GM04504 (cell line): ENCODE results near the gene KNDC1.
"Not testable (repeated sequence)": the region's sequence is repeated elsewhere in the genome, so short reads cannot be mapped to it uniquely, and the experiment has no call there.

ENCODE experiments used
- DNase-seq: peaks from one replicate; pipeline ENCODE4 v3.0.0-alpha.2; 2012; ENCODE audit warnings: low read depth

Gene KNDC1, protein sequence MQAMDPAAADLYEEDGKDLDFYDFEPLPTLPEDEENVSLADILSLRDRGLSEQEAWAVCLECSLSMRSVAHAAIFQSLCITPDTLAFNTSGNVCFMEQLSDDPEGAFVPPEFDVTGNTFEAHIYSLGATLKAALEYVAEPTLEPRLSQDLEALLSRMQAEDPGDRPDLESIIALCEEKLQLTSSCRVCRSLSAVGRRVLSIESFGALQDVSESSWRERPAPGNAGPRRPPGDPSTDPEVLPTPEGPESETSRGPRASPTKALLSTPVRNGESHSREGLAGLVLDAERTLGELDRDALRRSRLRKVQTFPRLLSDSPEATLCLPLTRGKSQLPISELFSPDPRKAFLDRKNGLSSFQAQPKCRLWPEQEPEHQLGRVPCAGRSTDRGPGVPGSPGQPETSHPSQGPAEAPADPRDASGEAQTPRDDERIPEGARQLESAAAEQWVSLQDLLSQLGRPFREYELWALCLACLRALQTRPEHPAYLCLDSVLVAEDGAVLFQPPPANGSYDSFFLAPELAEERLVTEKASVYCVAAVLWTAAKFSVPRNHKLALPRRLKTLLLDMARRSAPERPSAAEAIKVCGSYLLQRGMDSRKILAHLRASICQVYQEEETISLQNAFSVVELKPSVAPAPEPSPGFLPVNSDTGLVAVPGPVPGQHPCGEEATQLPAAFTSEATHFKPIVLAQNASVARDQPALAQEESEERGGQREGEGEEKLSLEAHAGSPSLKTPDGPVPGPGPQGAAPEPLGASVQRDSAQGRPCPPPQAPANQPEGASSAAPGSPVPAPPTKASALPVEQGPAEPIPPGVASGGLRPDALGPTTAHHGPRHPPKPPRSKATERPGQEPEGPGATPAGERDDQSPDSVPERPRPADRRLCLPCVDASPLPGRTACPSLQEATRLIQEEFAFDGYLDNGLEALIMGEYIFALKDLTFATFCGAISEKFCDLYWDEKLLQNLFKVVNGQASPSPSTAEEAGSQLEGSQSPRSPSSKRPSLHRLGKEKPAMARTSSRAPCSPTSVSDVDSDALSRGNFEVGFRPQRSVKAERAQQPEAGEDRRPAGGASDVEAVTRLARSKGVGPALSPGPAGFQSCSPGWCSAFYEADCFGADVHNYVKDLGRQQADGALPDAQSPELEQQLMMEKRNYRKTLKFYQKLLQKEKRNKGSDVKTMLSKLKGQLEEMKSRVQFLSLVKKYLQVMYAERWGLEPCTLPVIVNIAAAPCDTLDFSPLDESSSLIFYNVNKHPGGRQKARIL (N-terminal part only)

DNA sequence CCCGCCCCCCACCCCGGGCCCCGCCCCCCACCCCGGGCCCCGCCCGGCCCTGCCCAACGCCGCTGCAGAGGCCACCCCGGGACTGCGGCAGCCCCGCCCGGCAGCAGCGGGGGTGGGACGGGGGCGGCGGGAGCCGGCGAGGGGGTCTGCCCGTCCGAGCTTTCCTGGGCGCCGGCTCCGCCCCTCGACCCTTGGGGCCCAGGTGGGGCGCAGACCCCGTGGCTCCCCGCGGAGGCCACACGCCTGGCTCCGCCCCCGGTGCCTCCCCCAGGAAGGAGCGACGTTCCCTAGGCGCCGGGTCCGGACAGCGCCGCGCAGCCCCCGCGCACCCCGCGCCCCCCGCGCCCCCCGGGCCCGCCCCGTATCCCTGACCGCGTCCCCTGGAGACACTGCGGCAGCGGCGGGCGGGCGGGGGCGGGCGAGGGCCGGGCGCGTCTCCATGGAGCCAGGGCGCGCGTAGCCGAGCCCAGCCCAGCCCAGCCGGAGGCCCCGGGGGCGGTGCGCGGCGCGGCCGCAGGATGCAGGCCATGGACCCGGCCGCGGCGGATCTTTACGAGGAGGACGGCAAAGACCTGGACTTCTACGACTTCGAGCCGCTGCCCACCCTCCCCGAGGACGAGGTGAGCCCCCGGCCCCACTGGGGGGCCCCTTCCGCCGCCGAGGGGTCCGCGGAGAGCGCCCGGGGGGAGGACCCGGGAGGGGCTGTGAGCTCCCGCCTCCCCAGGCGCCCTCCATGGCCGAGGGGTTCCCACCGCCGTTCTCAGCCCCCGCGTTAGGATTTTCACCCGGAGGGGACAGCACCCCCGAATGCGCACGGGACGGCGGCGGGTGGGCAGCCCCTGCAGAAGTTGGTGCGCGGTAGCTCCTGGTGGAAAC is at the start of gene KNDC1:
Gene KNDC1 (plus strand): TSS at position 270 of the 876 bp plus-strand sequence. CDS start 249 bp downstream, at position 519.
- DNase-seq = no peak

DNA sequence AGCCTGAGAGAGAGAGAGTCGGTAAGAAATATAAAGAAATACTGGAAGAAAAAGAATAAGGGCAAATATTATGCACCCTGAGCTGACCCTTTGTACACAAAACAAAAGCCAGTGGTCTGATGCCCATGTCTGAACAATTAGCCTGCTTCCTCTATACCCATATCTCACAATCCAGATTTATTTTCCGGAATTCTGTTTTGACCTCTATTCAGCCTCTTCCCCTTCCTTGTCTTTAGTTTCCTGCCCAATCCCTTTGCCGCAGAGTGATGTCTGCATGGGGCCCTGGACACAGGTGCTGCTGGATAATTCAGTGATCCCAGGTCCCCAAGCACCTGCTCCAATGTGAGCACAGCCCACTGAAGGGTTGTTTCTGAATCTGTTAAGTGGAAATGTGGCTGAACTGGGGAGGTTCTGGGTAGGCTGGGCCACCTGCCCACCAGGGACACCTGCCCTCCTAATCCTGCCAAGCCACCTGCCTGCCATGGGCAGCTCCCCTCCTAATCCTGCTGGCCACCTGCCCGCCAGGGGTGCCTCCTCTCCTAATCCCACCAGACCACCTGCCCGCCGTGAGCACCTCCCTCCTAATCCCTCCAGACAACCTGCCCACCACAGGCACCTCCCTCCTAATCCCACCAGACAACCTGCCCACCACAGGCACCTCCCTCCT is 49.3 kb upstream of the KNDC1 start:
- no peak for DNase-seq

DNA sequence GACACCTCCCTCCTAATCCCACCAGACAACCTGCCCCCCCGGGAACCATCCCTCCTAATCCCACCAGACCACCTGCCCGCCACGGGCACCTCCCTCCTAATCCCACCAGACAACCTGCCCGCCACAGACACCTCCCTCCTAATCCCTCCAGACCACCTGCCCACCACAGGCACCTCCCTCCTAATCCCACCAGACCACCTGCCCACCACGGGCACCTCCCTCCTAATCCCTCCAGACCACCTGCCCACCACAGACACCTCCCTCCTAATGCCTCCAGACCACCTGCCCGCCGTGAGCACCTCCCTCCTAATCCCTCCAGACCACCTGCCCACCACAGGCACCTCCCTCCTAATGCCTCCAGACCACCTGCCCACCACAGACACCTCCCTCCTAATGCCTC is 48.4 kb upstream of the KNDC1 start:
- DNase-seq = not testable (repeated sequence)

DNA sequence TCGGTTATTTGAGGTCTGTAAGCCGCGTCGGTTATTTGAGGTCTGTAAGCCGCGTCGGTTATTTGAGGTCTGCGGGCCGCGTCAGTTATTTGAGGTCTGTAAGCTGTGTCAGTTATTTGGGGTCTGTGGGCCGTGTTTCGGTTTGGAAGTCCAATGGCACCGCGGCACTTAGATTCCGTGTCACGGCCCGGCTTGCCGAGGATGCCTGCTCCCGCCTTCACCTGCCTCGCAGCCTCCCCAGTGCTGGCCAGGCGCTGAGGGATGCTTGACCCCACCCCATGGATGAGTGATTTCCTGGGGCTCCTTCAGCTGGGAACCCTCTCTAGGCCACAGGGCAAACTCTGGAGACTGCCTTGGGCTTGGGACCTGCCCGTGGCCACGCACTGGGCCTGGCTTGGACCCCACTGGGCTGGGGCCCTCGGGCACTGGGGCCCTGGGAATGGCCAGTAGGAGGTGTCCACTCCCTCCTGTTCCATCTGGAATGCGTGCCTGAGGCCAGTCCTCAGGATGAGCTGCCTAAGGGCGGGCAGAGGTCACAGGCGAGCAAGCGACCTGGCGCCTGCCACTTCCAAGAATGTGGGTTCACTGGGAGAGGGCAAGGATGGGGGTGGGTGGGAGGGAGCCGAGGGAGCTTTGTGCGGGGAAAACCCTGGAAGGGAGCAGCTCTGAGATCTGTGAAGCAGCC is 46.7 kb upstream of the KNDC1 start:
- no peak for DNase-seq

DNA sequence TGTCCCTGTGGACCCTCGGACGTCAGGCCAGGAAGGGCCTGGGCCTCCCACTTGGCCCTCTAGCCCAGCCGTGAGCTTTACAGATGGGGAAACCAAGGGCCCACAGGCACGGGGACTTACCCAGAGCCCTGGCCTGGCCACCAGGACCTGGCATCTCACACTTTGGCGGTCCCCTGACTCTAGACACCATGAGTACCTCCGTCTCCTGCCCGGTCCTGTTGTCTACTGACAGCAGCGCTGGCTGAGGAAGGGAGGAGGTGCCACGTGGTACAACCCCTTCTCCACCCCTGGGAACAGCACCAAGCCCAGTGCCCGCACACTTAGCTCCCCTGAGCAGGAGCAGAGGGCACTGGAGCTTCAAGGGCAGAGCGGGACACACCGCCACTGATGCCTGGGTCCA is 46.2 kb upstream of the KNDC1 start:
- DNase-seq = no peak

DNA sequence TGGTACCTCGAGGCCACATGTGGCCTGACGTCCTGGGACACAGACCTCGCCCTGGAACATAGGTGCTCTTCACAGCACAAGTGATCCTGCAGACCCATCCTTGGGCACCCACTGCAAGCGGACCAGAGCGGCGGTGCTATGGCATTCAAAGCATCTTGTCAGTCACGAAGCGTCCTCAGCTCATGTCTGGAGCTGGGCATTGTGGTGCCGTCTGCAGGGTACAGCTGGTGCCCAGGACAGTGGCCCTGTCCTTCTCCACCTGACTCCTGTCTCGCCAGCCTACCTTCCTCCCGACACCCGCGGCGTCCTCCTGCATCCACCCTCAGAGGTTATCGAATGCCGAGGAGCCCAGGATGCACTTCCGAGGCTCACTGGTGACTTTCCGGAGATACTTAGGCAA is 45.8 kb upstream of the KNDC1 start:
- DNase-seq = no peak

DNA sequence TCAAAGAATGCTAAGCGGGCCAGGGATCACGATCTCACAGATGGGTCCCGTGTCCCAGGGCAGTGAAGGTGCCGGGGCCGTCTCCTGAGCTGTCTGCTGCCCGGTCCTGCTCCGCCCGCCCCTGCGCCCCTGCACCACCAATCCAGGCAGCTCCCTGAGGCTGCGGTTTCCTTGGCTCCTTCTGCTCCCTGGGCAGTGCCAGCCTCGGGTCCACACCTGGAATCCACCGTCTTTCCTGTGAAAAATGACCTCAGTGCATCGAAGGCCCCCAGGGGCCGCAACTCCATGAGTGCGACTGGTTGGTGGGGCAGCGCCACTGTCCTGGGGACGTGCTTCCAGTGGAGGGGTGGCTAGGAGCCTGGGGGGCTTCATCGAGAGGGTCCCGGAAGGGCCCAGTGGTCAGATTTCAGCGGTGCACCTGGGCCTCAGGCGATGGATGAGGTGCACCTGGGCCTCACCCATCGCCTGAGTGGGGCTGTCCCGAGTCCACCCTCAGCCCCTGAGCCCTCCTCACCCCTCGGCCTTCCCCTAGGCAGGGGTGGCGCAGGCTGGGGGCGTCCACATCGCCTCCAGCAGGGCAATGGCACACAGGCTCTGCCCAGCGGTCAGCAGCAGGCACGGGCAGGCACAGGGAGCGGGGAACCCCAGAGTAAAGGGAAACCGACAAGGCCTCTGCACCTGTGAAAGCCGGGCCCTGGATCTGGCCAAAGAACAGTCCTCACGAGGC is 45.1 kb upstream of the KNDC1 start:
- DNase-seq = no peak

DNA sequence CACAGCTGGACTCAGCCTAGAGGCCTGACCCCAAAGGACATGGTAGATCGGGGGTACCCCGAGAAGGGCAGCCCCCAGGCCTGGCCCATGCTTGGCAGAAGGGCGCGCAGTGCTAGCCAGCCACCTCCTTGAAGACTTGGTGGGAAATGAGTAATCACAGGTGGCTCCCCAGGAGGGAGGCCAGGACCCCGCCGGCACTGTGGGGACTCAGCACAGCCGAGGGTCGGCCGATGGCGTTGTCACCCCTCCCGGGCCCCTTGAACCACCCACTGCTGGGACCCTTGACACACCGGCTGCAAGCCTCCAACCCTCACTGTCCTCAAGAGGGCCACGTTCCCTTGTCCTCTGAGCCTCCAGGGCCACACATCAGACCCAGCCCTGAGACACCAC is 44.6 kb upstream of the KNDC1 start:
- DNase-seq = no peak

DNA sequence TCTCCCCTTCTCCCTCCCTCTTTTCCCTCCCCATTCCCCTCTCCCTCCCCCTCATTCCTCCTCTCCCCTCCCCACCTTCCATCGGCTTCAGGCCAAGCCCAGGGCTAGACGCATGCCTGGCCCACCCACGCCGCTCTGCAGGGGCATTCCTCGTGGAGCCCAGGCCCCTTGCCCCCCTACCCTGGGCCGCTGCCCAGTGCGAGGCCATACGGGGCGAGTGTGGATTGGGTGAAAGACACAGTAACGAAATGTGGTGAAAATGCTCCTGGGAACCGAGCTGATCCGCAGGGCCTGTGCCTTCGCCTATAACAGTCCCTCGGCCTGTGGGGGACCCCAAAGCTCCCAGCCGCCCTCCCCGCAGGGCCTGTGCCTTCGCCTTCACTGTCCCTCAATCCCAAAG is 44.0 kb upstream of the KNDC1 start:
- no peak for DNase-seq

DNA sequence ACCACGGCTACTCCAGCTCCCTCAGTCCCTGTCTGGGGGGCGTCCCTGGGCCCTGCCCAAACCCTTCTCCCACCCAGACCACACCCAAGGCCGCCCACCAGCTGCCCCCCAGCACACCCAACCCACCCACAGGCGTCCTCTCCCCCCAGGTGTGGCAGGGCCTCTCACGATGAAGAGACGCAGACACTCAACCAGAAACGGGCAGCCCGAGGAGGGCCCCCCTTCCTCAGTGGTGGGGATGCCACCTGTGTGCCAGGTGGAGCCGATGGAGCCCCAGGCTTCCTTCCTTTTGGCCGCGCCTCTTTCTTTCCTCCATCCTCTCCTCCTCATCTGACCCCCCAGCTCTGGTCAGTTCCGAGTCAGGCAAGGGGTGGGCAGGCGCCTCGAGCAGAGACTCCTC is 43.6 kb upstream of the KNDC1 start:
- no peak for DNase-seq

DNA sequence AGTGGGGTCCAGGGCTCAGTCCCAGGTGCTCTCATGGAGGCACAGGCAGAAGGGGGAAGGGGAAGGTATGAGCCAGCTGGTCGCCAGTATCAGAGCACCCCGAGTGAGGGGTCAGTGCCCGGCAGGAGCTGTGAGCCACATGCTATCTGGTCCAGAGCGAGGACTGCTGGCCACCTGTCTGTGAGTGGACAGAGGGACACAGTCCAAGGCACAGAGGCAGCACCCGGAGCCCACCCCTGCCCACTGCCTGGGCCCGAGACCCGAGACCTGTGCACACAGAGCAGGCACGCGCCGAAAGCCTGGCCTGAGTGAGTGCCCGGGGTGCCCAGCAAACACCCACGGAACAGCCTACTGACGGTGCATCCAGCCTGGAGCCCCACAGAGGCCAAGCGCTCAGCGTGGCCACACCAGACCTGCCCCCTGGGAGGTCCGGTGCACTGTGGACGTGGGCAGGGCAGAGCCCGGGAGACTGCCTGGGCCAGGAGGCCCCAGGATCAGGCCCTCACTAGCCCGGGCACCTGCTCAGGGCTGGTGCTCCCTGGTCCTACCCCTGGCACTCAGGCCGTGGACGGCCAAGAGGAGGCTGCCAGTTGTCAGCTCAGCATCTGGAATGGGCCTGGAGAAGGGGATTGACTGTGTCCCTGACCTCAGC is 42.9 kb upstream of the KNDC1 start:
- no peak for DNase-seq

DNA sequence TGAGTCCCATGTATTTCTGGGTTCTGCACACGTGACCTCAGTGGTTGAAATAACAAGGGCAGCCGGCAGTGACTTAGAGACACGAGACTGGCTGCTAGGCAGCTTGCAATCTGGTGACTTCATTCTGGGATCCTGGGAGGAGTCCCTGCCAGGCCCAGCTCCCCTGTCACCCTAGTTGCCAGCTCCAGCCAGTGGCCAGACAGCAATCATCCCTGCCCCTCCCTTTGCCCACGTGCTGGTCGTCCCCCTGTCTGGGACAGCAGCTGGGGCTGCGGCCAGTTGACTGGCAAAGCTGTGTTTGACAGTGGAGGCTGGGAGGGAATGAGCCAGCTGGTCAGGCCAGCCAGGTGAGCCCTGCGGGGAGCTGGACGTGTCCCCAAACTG is 42.3 kb upstream of the KNDC1 start:
- no peak for DNase-seq

DNA sequence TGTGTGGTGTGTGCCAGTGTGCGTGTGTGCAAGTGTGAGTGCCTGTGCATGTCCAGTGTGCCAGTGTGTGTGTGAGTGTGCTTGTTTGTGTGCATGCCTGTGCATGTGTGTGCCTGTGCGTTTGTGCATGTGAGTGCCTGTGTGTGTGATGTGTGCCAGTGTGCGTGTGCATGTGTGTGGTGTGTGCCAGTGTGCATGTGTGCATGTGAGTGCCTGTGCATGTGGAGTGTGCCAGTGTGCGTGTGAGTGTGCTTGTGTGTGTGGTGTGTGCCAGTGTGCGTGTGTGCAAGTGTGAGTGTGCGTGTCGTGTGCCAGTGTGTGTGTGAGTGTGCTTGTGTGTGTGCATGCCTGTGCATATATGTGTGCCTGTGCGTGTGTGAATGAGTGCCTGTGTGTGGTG is 38.5 kb upstream of the KNDC1 start:
- DNase-seq = no peak

DNA sequence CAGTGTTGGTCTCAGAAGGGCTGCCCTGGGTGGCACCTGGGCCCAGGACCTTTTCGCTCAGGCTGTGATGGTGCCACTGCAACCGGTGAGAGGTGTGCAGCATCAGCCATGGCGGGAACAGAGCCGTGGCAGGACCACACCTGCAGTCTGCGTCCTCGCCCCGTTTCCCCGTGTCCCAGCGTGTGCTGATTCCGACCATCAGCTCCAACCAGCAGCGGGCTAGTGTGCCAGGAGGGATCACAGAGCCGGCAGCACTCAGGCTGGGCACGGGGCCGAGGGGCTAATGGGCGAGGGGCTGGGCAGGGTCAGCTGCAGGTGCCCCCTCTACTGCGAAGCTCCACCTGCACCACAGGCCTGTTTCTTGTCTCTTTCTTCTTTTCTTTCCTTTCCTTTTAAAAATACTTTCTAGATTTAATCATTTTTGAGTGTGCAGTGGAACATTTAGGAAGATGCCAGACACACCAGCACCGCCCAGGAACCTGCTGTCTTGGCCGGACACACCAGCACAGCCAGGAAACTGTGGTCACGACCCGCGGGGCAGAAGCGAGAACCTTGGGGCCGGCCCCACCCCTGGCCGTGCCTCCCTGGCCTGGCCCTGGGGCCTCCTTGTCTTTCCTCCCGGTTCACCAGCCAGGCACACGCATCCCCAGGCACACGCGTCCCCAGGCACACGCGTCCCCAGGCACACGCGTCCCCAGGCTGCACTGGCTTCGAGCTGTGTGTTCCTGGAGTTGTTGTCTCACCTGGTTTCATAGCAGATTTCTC is 37.7 kb upstream of the KNDC1 start:
- DNase-seq = no peak

DNA sequence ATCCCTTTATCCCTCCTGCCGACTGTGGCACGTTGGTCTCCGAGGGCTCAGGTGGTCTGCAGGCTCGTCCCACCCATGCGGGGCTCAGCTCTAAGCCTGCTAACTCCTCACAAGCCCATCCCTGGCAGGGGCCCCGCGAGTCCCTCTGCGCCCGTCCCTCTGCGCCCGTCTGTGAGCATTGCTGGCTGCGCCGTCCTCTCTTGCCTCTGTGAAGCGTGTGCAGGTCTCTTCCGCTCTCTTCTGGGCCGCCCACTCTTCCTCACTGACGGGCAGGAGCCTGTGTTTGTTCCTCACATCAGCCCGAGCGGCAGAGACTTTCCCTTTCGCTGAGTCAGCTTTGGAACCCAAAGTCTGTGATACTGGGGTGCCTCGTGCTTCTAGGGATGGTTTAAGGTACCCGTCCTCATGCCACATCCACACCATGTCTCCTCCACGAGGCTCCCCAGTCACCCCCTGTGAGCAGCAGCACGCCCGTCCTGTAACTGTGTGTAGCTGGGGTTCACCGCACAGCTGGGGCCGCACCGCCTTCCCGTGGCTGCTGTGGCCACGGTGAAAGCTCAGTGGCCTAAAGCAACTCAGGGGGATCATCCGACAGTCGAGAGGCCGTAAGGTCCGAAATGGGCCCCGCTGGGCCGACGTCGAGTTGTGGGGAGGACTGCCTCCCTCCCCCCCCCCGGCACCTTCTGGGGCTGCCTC is 36.8 kb upstream of the KNDC1 start:
- no peak for DNase-seq

DNA sequence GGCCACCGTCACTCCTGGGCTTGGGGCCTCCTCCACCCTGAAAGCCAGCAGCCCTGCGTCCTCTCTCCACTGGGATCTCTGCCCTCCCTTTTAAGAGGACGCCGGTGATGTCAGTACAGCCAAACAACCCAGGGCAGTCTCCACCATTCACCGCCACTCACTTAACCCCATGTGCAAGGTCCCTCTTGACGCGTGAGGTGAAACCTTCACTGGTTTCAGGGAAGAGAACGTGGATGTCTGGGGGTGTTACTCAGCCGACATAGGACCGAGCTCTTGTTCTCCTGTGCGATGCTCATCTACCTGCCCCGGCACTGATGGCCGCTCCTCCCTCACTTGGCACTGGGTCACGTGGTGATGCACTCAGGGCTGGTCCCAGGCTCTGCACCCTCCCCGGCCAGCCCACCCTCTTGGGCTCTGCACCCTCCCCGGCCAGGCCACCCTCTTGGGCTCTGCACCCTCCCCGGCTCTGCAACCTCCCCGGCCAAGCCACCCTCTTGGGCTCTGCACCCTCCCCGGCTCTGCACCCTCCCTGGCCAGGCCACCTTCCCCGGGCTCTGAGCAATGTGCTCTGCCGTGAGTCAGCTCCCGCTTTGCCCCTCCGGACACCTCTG is 36.2 kb upstream of the KNDC1 start:
- DNase-seq = no peak
